Measurements from ENCODE around the gene MCRIP1.
"Not testable (repeated sequence)": the region's sequence is repeated elsewhere in the genome, so short reads cannot be mapped to it uniquely, and the experiment has no call there.

MCRIP1 gene

DNA sequence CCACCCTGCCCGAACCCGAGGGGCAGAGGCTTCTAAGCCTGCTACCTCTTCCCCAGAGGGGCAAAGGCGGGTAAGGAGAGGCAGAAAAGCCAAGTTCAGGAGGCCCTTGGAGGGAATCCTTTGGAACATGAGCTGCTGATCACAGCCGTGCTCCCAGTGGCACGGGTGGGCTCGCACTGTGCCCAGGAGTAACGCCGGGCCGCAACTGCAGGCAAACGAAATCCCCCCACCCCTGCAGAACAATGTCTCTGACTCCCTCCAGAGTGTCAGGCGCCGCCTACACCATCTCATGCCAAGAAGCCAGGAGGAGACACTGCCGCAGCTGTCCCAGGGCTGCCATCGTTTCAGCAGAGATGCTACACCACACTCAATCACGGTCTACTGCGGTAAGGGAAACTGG is 18.3 kb upstream of the MCRIP1 start:
- Mint-ChIP-seq H3K4me3 (no peak overlapping the region), H3K9me3 (no peaks in the 10 kb centered on the region), H3K4me1 (ENCODE audit: low read depth) (peaks cover 6% of the 10 kb centered on the region), H3K27ac (no peak overlapping the region), H3K36me3 (ENCODE audit: low read depth) (peaks cover 30% of the 10 kb centered on the region), H3K27me3 (ENCODE audit: low read depth) (no peaks in the 10 kb centered on the region)

GRCh38 chr17:81849457-81849856 is 16.4 kb upstream of the MCRIP1 start:
- Mint-ChIP-seq H3K27ac (no peak overlapping the region), H3K36me3 (ENCODE audit: low read depth) (peaks cover 36% of the 10 kb centered on the region), H3K4me1 (ENCODE audit: low read depth) (peaks cover 1% of the 10 kb centered on the region), H3K9me3 (no peaks in the 10 kb centered on the region), H3K27me3 (ENCODE audit: low read depth) (no peaks in the 10 kb centered on the region), H3K4me3 (no peak overlapping the region)

- Mint-ChIP-seq H3K27ac (no peak overlapping the region), H3K4me3 (no peak overlapping the region), H3K36me3 (ENCODE audit: low read depth) (peaks cover 30% of the 10 kb centered on the region), H3K9me3 (no peaks in the 10 kb centered on the region), H3K4me1 (ENCODE audit: low read depth) (no peaks in the 10 kb centered on the region), H3K27me3 (ENCODE audit: low read depth) (no peaks in the 10 kb centered on the region)
Observed at GRCh38 chr17:81846743-81847689, 13.9 kb upstream of the MCRIP1 start.

DNA sequence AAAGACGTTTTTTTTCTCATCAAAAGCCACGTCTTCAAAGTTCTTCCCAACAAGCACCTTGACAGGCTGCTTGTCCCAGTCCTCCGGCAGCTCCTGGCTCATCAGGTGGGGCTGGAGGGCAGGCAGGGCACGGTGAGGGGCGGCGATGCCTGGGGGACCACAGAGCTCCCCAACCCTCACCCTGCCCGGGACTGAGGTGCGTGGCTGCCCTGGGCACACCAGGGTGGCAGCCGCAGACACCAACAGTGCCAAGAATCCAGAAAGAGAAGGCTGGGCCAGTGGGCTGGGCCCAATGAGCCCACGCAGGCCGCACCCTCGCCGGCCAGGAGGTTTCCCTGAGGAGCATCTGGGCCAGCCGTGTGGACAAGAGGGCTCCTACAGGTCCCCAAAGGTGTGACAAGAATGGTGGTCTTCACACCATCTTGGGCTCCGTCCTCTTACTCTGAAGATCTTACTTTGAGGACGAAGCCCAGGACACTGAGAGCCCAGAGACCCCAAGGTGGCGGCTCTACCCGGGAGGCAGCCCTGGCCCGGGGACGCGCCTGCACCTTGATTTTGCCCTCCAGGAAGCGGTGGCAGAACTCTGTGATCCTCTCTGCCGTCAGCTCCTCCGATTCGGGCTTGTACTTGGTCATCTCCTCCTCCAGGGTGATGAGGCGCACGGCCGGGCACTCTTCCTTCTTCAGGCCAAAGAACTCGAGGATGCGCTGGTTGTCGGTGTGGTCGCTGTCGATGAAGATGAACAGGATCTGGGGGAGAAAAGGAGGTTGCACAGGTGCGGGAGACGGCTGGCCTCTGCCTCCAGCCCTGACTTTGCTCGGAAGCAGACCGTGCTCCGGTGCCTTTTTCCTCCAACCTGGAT is 13.0 kb upstream of the MCRIP1 start:
- no peak overlapping the region for H3K4me3 Mint-ChIP-seq
- H3K36me3 Mint-ChIP-seq (ENCODE audit: low read depth): peaks cover 22% of the 10 kb centered on the region
- H3K9me3 Mint-ChIP-seq: no peaks in the 10 kb centered on the region
- no peak overlapping the region for H3K27ac Mint-ChIP-seq
- H3K4me1 Mint-ChIP-seq (ENCODE audit: low read depth): no peaks in the 10 kb centered on the region
- H3K27me3 Mint-ChIP-seq (ENCODE audit: low read depth): no peaks in the 10 kb centered on the region

DNA sequence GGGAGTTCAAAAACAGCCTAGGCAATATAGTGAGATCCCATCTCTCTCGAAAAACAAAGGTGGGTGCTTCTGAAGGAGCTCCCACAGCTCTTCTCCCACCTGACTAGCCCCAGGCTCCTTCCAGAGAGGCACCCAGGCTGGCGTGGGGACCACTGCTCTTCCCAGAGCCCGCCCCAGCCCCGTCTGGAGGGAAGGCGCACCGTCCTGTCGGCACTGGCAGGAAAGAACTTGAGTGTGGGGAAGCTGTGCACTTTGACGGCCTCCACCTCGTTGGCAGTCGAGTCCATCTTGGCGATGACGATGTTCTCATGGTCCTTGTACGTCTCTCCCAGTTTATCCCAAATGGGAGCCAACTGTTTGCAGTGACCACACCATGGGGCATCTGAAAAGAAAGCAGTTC is 12.3 kb upstream of the MCRIP1 start:
- Mint-ChIP-seq H3K27ac (no peak overlapping the region), H3K4me1 (ENCODE audit: low read depth) (no peaks in the 10 kb centered on the region), H3K4me3 (no peak overlapping the region), H3K9me3 (no peaks in the 10 kb centered on the region), H3K36me3 (ENCODE audit: low read depth) (peaks cover 21% of the 10 kb centered on the region), H3K27me3 (ENCODE audit: low read depth) (no peaks in the 10 kb centered on the region)

- no peaks in the 10 kb centered on the region for H3K9me3 Mint-ChIP-seq
- no peak overlapping the region for H3K27ac Mint-ChIP-seq
- no peaks in the 10 kb centered on the region for H3K27me3 Mint-ChIP-seq (ENCODE audit: low read depth)
- no peaks in the 10 kb centered on the region for H3K4me1 Mint-ChIP-seq (ENCODE audit: low read depth)
- peaks cover 21% of the 10 kb centered on the region for H3K36me3 Mint-ChIP-seq (ENCODE audit: low read depth)
- no peak overlapping the region for H3K4me3 Mint-ChIP-seq
Observed at GRCh38 chr17:81844887-81845286, 11.8 kb upstream of the MCRIP1 start.

- Mint-ChIP-seq H3K36me3 (ENCODE audit: low read depth) (peaks cover 21% of the 10 kb centered on the region), H3K27ac (no peak overlapping the region), H3K9me3 (no peaks in the 10 kb centered on the region), H3K4me3 (no peak overlapping the region), H3K4me1 (ENCODE audit: low read depth) (no peaks in the 10 kb centered on the region), H3K27me3 (ENCODE audit: low read depth) (no peaks in the 10 kb centered on the region)
Observed at GRCh38 chr17:81844327-81844851, 11.3 kb upstream of the MCRIP1 start.

DNA sequence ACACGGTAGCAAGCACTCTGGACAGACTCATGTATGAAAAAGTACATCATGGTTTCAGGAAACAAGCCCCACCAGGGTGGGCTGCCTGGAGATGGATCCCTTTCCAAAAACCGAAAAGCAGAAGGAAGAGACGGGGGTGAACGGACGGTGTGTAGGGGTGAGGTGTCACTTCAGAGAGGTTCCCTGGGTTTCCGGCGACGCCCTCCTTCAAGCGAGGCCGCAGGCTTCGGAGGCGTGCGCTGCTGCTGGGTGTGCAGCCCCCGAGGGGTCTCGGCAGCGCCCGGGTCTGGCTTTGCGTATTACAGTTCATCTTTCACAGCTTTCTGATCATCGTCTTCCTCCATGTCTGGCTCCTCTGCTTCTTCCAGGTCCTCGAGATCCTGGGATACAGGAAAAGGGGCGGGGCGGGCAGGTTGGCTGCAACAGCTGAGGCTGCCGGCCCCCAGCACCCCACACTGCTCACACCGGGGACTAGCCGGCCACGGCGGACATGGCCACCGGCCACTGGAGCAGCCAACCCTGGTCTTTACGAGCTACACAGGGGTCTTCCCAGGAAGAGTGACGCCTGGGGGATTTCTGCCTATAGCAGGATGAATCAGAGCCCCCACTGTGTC is 10.7 kb upstream of the MCRIP1 start:
- no peaks in the 10 kb centered on the region for H3K4me1 Mint-ChIP-seq (ENCODE audit: low read depth)

GRCh38 chr17:81842725-81843504 is 9.8 kb upstream of the MCRIP1 start:
- Mint-ChIP-seq H3K9me3 (no peaks in the 10 kb centered on the region), H3K4me3 (no peak overlapping the region), H3K4me1 (ENCODE audit: low read depth) (no peaks in the 10 kb centered on the region), H3K36me3 (ENCODE audit: low read depth) (peaks cover 21% of the 10 kb centered on the region), H3K27me3 (ENCODE audit: low read depth) (no peaks in the 10 kb centered on the region), H3K27ac (no peak overlapping the region)

More for the DNA sequence above, 10.7 kb upstream of the MCRIP1 start:
- no peaks in the 10 kb centered on the region for H3K27me3 Mint-ChIP-seq (ENCODE audit: low read depth)
- H3K4me3 Mint-ChIP-seq: no peak overlapping the region
- H3K27ac Mint-ChIP-seq: no peak overlapping the region
- no peaks in the 10 kb centered on the region for H3K9me3 Mint-ChIP-seq
- H3K36me3 Mint-ChIP-seq (ENCODE audit: low read depth): peaks cover 21% of the 10 kb centered on the region

DNA sequence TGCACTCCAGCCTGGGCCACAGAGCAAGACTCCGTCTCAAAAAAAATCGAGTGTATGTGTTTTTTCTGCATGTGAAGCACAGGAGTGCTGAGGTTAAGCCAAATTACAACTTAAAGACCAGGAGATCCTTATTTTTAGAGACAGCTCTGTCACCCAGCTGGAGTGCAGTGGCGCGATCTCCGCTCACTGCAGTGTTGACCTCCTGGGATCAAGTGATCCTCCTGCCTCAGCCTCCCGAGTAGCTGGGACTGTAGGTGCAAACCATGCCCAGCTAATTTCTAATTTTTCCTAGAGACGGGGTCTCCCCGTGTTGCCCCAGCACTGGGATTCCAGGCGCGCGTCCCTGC is 9.3 kb upstream of the MCRIP1 start:
- Mint-ChIP-seq H3K4me1 (ENCODE audit: low read depth) (no peaks in the 10 kb centered on the region), H3K36me3 (ENCODE audit: low read depth) (peaks cover 21% of the 10 kb centered on the region), H3K27ac (no peak overlapping the region), H3K9me3 (no peaks in the 10 kb centered on the region), H3K4me3 (no peak overlapping the region), H3K27me3 (ENCODE audit: low read depth) (no peaks in the 10 kb centered on the region)

- H3K4me1 Mint-ChIP-seq (ENCODE audit: low read depth): no peaks in the 10 kb centered on the region
- peaks cover 21% of the 10 kb centered on the region for H3K36me3 Mint-ChIP-seq (ENCODE audit: low read depth)
- no peaks in the 10 kb centered on the region for H3K9me3 Mint-ChIP-seq
- H3K27me3 Mint-ChIP-seq (ENCODE audit: low read depth): no peaks in the 10 kb centered on the region
- no peak overlapping the region for H3K27ac Mint-ChIP-seq
- H3K4me3 Mint-ChIP-seq: no peak overlapping the region
Observed at GRCh38 chr17:81841866-81842265, 8.8 kb upstream of the MCRIP1 start.

DNA sequence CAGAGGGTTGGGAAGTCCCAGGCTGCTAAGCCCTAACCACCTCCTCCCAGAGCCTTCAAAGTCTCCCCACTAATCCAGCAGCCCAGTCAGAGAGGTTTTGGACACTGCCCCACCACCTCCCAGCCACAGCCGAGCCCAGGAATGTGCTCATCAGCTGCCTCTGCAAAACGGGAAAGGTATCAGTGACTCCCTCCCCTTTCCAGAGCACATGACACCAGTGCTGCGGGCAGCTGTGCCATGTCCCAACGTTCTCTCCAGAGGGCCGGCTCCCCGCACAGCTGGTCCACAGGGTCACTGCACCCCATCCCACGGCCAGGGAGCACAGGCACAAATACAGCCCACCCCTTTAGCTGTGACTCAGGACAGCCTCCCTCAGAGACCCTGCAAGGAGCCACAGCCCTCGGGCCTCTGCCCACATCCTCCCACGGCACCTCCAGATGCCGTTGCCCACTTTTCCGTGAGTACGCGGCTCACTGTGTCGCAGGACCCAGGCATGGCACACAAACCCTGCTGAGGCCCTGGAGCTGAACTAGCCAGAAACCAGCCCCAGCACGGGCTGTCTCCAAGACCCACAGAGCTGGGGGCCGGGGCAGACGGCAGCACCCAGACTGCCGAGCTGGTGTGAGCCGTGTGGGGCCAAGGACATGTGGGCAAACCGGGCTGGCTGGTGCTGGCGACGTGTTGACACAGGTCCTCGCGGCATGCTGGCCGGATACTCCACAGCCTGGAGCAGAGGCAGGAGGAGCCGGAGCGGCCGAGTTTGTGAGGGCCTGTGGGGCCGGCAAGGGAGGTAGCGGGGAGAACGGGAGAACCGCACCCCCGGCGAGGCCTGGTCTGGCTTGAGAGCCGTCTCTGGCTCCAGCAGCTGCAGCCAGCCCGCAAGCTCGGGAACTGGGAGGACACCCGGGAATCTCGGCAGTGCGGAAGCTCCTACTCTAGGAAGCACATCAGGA is 8.0 kb upstream of the MCRIP1 start:
- no peak overlapping the region for H3K4me3 Mint-ChIP-seq
- H3K4me1 Mint-ChIP-seq (ENCODE audit: low read depth): no peaks in the 10 kb centered on the region
- H3K27me3 Mint-ChIP-seq (ENCODE audit: low read depth): no peaks in the 10 kb centered on the region
- H3K9me3 Mint-ChIP-seq: no peaks in the 10 kb centered on the region
- no peak overlapping the region for H3K27ac Mint-ChIP-seq
- peaks cover 19% of the 10 kb centered on the region for H3K36me3 Mint-ChIP-seq (ENCODE audit: low read depth)

DNA sequence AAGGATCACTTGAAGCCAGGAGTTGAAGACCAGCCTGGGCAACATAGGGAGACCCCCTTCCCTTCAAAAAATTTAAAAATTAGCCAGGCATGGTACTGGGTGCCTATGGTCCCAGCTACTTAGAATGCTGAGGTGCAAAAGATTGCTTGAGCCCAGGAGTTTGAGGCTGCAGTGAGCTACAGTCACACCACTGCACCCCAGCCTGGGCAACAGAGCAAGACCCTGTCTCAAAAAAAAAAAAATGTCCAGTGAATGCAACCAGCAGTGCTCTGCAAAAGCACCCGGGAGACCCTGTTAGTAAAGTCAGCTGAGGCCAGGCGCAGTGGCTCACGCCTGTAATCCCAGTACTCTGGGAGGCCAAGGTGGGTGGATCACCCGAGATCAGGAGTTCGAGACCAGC is 7.0 kb upstream of the MCRIP1 start:
- not testable (repeated sequence) for H3K27me3 Mint-ChIP-seq (ENCODE audit: low read depth); H3K4me3 Mint-ChIP-seq; H3K27ac Mint-ChIP-seq; H3K4me1 Mint-ChIP-seq (ENCODE audit: low read depth); H3K9me3 Mint-ChIP-seq
- peaks cover 13% of the 10 kb centered on the region for H3K36me3 Mint-ChIP-seq (ENCODE audit: low read depth)
